ENCODE measurements around the gene HECTD4.

GRCh38 chr12:112375105-112375504, 7.1 kb downstream of the HECTD4 start:
- TF ChIP-seq CTCF (IDR thresholded peaks at IDR 0.05) = no peak
- TF ChIP-seq POLR2A (IDR thresholded peaks at IDR 0.05) = no peak

Measured in body of pancreas (tissue), 4 donors.